GM19463 (cell line): ENCODE results near the gene PAMR1.
"Not testable (repeated sequence)": the region's sequence is repeated elsewhere in the genome, so short reads cannot be mapped to it uniquely, and the experiment has no call there.

Experiments
- ATAC-seq: cut with Tn5 transposase; IDR thresholded peaks from one replicate; pipeline ENCODE4 v1.9.1; 2021; ENCODE audit warnings: mild to moderate bottlenecking, moderate library complexity; ENCODE audit not compliant: unreplicated experiment

PAMR1 gene, protein sequence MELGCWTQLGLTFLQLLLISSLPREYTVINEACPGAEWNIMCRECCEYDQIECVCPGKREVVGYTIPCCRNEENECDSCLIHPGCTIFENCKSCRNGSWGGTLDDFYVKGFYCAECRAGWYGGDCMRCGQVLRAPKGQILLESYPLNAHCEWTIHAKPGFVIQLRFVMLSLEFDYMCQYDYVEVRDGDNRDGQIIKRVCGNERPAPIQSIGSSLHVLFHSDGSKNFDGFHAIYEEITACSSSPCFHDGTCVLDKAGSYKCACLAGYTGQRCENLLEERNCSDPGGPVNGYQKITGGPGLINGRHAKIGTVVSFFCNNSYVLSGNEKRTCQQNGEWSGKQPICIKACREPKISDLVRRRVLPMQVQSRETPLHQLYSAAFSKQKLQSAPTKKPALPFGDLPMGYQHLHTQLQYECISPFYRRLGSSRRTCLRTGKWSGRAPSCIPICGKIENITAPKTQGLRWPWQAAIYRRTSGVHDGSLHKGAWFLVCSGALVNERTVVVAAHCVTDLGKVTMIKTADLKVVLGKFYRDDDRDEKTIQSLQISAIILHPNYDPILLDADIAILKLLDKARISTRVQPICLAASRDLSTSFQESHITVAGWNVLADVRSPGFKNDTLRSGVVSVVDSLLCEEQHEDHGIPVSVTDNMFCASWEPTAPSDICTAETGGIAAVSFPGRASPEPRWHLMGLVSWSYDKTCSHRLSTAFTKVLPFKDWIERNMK

DNA sequence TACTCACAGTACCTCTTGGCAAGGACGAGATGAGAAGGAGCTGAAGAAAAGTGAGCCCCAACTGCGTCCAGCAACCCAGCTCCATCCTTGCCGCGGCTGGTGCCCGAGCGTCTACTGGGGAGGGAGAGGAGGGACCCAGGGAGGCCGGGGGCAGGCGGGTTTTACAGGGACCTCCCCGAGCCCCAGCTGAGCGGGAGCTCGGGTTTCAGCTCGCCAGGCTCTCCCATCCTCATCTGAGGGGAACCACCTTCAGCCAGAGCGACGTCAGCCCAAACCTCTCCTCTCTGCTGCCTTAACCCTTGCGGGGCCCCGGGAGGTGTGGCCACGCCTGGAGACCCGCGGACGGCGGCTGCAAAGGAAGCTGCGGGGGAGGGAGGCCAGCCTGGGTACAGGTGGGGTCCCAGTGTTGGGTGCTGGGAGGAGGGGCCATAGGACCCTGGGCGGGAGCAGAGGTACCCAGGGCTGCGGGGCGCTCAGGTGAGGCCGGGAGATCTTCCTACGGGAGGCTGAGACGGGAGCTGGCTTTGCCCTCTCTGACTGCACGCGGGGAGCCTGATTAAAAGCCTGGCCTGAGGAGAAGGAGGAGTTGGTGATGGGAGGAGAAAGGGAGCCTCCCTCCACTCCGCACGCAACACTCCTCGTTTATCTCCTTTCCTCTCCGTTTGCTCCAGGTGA, at the start of gene PAMR1:
TSS of gene PAMR1 (minus strand) at position 116 of the 675 bp plus-strand sequence. CDS start at position 85, 31 bp downstream.
- no peak for ATAC-seq

- ATAC-seq = no peak
These were observed 46.3 kb upstream of the PAMR1 start for GRCh38 chr11:35571696-35572095.

- no peak for ATAC-seq
These were observed 42.5 kb upstream of the PAMR1 start for GRCh38 chr11:35567737-35568465.

- ATAC-seq = no peak
These were observed 41.5 kb upstream of the PAMR1 start for GRCh38 chr11:35566885-35567284.

GRCh38 chr11:35566181-35566580, 40.8 kb upstream of the PAMR1 start:
- no peak for ATAC-seq

DNA sequence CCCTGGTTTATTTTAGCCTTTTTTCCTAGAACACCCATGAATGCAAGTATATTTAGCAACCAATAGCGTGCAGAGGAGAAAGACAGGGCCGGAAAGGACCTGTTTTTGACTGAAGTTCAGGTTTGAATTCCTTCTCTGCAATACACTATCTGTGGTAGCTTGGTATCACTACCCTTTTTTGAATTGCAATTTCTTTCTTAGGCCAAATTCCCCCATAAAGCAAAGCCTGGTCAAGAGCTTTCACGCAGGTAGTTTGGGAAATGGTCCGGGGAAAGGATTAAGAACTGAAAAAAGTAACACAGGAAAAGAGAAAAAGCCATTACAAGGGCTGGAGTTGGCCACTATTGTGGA, 38.8 kb upstream of the PAMR1 start:
- no peak for ATAC-seq

DNA sequence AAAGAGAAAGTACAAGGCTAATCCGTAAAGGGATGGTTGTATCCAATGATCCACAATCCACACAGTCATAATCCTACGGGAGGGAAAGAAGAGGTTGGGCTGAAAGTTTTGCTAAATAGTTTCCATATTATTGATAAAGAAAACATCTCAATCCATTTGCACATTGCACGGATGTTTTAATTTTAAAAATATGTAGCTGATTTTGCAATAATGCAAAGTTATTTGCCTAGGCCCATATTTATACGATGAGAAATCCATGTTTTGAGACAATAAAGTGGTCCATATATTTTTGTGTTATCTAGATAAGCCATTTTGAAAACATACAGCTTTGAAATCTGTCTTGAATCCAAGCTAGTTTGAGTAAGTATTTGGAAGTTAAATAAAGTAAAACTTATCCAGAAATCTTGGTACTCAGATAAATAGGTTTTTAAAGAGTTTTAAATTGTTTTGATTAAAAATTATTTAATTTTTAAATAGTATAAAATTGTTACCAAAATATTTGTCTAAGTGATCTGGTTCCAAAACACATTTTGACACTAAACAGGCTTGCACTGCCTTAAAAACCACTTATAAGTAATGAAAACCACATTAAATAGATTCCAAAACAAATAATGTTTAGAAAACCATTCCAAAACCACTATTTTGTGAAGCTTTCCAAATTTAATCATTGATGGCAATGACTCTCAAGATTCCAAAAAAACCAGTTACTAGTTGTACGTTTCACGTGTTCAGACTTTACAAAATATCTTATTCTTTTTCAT, 38.2 kb upstream of the PAMR1 start:
- no peak for ATAC-seq

GRCh38 chr11:35559949-35560348, 34.5 kb upstream of the PAMR1 start:
- no peak for ATAC-seq

- ATAC-seq = no peak
These were observed 33.1 kb upstream of the PAMR1 start for GRCh38 chr11:35558513-35558912.

- ATAC-seq = no peak
These were observed 30.1 kb upstream of the PAMR1 start for GRCh38 chr11:35555488-35555887.

GRCh38 chr11:35554491-35555437, 29.3 kb upstream of the PAMR1 start:
- no peak for ATAC-seq

GRCh38 chr11:35553831-35554230, 28.4 kb upstream of the PAMR1 start:
- no peak for ATAC-seq

DNA sequence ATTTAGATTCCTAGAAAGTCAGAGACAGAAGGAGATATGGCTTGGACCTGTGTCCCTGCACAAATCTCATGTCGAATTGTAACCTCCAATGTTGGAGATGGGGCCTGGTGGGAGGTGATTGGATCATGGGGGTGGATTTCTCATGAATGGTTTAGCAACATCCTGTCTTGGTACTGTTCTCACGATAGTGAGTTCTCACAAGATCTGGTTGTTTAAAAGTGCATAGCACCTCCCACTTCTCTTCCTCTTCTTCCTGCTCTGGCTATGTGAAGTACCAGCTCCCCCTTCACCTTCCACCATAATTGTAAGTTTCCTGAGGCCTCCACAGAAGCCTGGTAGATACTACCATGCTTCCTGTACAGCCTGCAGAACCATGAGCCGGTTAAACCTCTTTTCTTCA, 27.6 kb upstream of the PAMR1 start:
- no peak for ATAC-seq

DNA sequence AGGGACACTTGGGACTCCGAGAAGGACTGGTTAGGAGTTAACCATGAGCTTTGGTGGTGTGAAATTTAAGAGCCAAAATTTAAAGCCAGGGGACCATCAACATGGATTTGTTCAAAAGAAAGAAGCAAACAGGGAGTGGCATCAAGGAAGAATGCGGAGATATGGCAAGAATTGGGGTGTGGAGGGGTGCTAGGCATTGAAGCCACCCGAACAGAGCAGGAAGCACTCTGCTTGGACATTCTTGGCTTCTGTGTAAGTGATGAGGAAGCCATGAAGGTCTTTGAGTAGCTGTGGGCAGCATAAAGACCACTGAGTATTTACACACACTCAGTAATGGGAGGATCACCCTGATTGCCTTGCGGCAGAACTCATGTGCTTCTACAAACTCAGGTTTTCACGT, 27.2 kb upstream of the PAMR1 start:
- no peak for ATAC-seq

- no peak for ATAC-seq
These were observed 25.1 kb upstream of the PAMR1 start for GRCh38 chr11:35550374-35551036.

DNA sequence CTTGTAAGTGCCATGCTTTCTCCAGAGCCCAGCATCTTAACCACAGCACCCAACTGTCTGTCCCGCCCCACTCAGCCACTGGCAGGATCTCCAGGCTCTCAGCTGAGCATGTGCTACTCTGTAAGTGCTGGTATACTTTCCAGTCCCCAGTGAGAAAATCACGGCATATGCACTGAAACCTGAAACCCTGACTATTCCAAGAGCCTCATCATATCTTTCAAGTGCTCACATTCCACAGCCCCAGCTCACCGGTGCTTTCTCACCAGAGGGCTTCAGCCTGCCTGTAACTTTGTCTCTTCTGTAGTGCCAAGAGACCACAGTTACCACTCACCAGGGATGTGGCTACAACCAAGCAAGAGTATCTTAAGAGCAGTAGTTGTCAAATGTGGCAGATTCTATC, 24.4 kb upstream of the PAMR1 start:
- no peak for ATAC-seq

DNA sequence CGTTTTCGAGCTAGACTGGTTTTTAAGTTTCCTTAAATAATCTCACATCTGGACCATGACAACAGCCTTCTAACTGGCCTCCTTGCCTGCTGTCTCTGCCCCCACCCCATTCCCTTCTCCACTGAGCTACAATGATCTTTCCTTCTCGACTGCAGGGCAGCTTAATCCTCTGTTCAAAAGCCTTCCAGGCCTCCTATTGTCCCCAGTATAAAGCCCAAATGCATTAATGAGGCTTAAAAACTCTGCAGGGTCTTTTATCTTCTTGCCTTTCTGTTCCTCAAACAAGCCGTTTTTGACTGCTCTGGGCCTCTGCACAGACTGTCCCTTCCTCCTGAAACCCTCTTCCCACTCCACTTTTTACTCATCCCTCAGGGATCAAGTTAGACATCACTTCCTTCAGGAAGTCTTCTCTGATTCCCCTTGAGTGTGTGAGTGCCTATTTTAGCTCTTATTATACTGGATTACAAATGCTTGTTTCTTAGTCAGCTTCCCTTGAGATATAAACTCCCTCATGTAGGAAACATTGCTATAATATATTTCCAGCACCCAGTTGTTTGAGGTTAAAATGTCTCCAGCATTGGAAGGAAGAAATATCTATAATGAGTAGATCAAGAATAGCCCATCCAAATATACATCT, 23.6 kb upstream of the PAMR1 start:
- ATAC-seq = no peak

- ATAC-seq = not testable (repeated sequence)
These were observed 22.6 kb upstream of the PAMR1 start for GRCh38 chr11:35547995-35548394.
